AG04450 (cell line): Measurements from ENCODE around the gene MYO18A. TPM values are rescaled to one million over a fixed set of nuclear protein-coding genes. Genes with fewer than 3 reads are reported as not detected.

Source experiments
- CTCF ChIA-PET: fragments of 300-600, 350-600 bp; formaldehyde crosslinking; extraction: SDS; loops from one replicate; lab custom pipeline; 2022; ENCODE audit warnings: antibody characterized with exemption, inconsistent platforms; lab: Charles Lee
- POLR2A ChIA-PET: fragments of 350-600 bp; formaldehyde crosslinking; extraction: SDS; loops from one replicate; lab custom pipeline; 2021; ENCODE audit warnings: antibody characterized with exemption, inconsistent platforms; lab: Yijun Ruan, JAX
- DNase-seq: peaks from one replicate; pipeline ENCODE4 v3.0.0-alpha.2; 2011; ENCODE audit warnings: low read depth, low spot score
- H3K27ac ChIP-seq: one replicate; pipeline ENCODE4 v1.5.1; 2012; ENCODE audit warnings: low read depth, low read length, control low read depth
- H3K27me3 ChIP-seq: one replicate; pipeline ENCODE4 v1.6.0; 2012; ENCODE audit warnings: low read length; ENCODE audit not compliant: control insufficient read depth, insufficient read depth
- H3K4me3 ChIP-seq: 2 replicates; pipeline ENCODE4 v1.5.1; 2011; ENCODE audit warnings: mild to moderate bottlenecking, low read depth, low read length, control low read depth
- H3K9me3 ChIP-seq: 2 replicates; pipeline ENCODE4 v1.5.1; 2012; ENCODE audit warnings: low read length; ENCODE audit not compliant: control insufficient read depth, insufficient read depth
- polyA plus RNA-seq: library from polyadenylated mRNA; depleted of rRNA; stranded (reverse); fragments of >200 nt; gene quantifications from 2 replicates; pipeline ENCODE4 v1.2.3, GENCODE V29; 2011
- TF ChIP-seq, protein P1 (sequence below): IDR thresholded peaks from 2 replicates; pipeline ENCODE4 v1.5.1; 2011; ENCODE audit warnings: low read depth, low read length, control low read depth, inconsistent platforms

MYO18A gene
- polyA plus RNA-seq, 1 experiment, result 9.8 TPM

DNA sequence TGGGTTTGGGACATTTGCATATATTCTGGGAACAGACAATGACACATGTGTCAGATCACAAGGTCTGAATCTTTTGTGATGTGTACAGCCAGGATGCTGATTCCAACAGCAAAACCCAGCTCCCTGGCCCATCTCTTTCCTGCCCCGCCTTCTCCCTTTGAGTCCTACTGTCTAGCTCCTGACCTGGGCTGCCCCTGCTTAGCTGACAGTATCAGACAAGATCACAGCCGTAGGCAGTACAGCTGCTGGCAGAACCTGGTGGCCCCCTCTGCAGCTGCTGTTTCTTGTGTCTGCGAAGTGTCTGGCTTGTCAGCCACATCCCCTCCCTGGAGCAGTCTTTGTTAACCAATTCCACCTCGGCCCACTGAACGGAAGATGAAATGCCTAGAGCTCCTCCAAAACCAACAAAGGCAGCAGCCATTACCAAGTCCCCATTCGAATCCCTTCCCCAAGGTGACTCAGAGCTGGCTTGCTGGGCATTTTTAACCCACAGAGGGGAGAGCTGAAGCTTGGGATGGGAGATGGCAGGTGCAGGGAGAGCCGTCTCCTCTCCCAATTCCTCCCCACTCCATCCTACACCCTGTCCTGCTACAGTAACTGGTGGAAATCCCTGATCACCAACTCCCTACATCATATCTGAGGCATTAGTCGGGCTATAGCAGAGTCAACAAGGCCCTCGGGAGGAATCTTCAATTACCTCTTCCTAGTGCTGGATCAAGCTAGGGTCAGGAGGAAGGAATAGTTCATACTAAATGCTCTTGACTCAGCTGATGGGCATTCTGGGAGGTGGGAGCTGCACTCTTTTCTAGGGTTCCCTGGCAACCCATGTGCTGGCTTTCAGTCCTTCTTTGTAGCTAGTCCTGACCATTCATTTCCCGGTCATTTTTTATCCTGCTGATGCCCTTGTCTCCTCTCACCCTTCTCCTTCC lies 131.5 kb downstream of the MYO18A start:
- CTCF ChIA-PET, result no interaction called here
- H3K4me3 ChIP-seq, result no peak overlapping the region
- no peak overlapping the region for H3K27ac ChIP-seq
- POLR2A ChIA-PET, result no interaction called here
- no peaks in the 10 kb centered on the region for H3K9me3 ChIP-seq
- no peak for DNase-seq
- peaks cover 60% of the 10 kb centered on the region for H3K27me3 ChIP-seq
- TF ChIP-seq, protein P1, sequence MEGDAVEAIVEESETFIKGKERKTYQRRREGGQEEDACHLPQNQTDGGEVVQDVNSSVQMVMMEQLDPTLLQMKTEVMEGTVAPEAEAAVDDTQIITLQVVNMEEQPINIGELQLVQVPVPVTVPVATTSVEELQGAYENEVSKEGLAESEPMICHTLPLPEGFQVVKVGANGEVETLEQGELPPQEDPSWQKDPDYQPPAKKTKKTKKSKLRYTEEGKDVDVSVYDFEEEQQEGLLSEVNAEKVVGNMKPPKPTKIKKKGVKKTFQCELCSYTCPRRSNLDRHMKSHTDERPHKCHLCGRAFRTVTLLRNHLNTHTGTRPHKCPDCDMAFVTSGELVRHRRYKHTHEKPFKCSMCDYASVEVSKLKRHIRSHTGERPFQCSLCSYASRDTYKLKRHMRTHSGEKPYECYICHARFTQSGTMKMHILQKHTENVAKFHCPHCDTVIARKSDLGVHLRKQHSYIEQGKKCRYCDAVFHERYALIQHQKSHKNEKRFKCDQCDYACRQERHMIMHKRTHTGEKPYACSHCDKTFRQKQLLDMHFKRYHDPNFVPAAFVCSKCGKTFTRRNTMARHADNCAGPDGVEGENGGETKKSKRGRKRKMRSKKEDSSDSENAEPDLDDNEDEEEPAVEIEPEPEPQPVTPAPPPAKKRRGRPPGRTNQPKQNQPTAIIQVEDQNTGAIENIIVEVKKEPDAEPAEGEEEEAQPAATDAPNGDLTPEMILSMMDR, result no peak

DNA sequence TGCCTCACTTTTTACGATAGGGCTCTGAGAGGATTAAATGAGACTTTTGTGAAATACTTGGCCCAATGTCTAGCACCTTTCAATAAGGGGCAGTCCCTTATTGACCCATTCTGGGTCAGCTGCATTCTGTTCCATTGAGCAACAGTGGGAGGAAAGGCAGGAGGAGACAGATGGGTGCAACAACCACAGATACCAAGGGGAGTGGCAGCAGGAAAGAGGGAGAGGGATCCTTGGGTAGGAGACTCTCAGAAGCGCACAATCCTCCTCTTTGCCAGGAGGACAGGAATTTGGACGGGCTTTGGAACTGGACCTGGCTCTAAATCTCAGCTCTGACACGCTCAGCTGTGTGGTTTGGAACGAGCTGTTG lies 133.7 kb downstream of the MYO18A start:
- ChIA-PET POLR2A (no interaction called here), CTCF (no interaction called here)
- no peak overlapping the region for H3K27ac ChIP-seq
- DNase-seq, result no peak
- H3K4me3 ChIP-seq, result no peak overlapping the region
- TF ChIP-seq, protein P1, result no peak
- peaks cover 49% of the 10 kb centered on the region for H3K27me3 ChIP-seq
- no peaks in the 10 kb centered on the region for H3K9me3 ChIP-seq

DNA sequence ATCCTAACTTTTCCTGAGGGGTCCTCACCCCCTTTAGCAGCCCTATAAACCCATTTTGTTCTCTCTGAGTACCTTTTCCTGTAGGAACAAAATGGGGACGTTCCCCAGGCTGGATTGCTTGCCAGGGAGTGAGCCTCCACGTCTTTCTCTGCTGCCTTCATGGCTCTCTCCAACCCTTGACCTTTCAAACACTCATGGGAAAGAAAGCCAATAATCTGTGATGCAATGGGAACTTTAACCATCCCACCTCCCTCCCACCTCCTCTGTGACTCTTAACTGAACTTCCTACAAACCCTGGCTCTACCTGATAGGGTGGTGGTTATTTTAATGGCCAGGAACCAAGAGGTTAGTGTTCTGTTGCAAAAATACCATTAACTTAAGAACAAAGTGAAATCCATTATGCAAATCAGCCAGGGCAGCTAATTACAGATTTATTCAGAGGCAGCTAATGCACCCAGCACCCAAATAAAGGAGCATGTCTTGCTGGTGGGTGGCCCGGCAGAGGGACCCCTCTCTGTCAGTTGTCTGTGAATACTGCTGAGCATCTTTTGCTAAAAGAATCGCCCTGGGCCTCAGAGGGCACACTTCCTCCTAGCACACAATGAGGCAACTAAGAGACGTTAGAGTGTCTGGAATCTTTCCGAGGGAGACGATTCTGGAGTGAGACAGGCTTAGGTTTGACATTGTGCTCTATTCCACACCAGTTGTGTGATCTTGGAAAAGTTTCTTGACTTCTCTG lies 134.3 kb downstream of the MYO18A start:
- H3K9me3 ChIP-seq, result no peaks in the 10 kb centered on the region
- ChIA-PET POLR2A (no interaction called here), CTCF (no interaction called here)
- H3K27ac ChIP-seq, result no peak overlapping the region
- DNase-seq, result no peak
- TF ChIP-seq, protein P1, result no peak
- peaks cover 46% of the 10 kb centered on the region for H3K27me3 ChIP-seq
- no peak overlapping the region for H3K4me3 ChIP-seq

DNA sequence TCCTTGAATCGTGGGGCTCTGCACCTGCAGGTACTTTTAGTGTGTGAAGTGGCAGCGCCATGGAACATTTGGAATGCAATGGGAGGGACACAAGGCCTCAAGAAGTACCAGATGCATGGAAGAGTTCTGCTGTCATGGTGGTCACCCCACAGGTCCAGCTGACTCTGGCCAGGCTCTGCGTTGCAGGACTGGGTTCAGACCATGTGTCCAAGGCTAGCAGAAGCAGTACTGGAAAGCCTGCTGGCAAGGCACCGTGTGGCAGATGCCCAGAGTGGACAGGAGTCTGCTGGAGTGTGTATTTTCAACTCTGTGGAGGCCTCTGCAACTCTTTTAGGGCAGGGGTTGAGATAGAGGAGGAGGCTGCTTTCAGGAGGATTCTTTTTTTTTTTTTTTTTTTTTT lies 135.2 kb downstream of the MYO18A start:
- DNase-seq, result no peak
- H3K4me3 ChIP-seq, result no peak overlapping the region
- peaks cover 40% of the 10 kb centered on the region for H3K27me3 ChIP-seq
- no peaks in the 10 kb centered on the region for H3K9me3 ChIP-seq
- ChIA-PET POLR2A (no interaction called here), CTCF (no interaction called here)
- no peak overlapping the region for H3K27ac ChIP-seq
- TF ChIP-seq, protein P1, result no peak
